NCI-H1105 treated with DMSO at 0.1 percent for 48 hours (cell line): Measurements from ENCODE around the gene RAB31.
"Not testable (repeated sequence)": the region's sequence is repeated elsewhere in the genome, so short reads cannot be mapped to it uniquely, and the experiment has no call there.

ENCODE experiments used
- DNase-seq: peaks from one replicate; lab custom pipeline; 2025; lab: John Stamatoyannopoulos, UW

Gene RAB31, protein sequence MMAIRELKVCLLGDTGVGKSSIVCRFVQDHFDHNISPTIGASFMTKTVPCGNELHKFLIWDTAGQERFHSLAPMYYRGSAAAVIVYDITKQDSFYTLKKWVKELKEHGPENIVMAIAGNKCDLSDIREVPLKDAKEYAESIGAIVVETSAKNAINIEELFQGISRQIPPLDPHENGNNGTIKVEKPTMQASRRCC

GRCh38 chr18:9708057-9708433 lies at the start of gene RAB31:
TSS of gene RAB31 (plus strand) at chr18:9708301. CDS start at chr18:9708406, 105 bp downstream.
- no peak for DNase-seq

DNA sequence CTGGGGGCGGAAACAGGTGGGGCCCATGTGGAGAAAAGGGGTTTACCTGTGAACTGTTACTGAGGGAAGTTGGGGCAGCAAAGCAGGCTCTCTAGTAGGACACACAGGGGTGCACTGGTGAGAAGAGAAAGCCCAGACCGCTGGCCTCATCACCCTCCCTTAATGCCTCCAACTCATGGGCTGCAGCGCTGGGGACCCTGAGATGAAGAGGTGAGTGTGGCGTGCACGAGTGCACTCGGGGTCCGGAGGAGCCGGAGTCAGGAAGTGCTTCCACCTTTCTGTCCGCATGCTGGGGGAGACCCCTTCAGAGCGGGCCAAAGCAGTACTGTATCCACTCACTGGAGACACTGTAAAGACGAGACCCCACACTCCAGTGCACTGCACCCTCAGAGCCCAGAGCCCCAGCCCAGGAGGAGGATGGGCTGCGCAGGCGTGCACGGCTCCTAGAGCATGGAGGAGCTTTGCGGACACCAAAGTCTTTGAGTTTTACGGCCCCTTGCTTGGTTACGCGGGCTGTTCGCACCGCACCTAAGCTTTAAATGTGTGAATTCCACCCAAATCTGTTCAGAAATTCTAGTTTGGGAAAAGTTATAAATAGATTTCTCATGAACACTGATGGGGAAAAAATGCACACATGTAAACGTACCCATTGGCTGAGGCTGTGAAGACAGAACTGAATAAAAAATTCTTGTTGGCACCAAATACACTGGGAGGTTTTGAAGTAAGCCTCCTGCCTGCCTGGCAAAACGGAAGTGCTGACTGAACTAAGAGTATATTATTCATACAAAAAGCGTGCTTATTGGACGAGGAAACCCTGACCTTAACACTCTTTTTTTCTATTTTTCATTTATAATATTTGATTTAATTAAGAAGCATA lies 48.4 kb upstream of the RAB31 start:
- no peak for DNase-seq

DNA sequence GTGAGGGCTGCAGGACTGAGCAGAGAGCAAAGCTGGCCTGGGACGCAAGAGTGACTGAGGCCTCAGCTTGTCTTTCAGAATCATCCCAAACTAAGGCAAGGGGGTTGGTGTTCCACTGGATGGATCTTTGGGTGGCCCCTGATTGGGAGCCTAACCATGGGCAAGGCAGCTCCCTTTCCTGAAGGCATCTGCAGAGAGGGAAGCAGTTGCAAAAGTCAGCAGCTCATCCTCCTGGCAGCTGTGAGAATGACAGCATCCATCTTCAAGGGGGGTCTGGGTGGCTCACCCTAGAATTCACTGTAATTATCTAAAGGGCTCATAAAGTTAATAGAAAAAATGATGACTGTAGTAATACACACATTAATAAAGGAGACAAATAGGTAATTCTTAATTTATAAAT lies 46.5 kb upstream of the RAB31 start:
- no peak for DNase-seq

GRCh38 chr18:9663377-9663776 lies 44.7 kb upstream of the RAB31 start:
- no peak for DNase-seq

DNA sequence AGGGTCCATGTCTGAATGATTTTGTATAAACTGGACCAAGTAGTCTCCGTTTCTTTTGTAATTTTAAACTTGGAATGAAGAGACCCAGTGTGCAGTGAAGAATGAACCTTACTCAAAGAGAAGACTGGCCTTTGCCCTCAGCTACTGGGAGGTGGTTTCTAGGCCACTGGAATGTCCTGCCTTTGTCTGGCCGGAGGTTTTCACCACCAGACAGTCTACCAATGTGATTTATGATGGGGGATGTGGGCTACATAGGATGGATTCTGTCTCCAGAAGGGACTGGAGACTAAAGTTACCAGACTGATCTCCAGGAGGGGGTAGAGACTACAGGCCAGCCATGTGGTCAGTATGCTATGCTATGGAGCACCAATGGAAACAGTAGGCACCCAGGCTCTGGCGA lies 42.8 kb upstream of the RAB31 start:
- no peak for DNase-seq

GRCh38 chr18:9666548-9666947 lies 41.6 kb upstream of the RAB31 start:
- DNase-seq: no peak

- no peak for DNase-seq
Observed at GRCh38 chr18:9669016-9669415, 39.1 kb upstream of the RAB31 start.

DNA sequence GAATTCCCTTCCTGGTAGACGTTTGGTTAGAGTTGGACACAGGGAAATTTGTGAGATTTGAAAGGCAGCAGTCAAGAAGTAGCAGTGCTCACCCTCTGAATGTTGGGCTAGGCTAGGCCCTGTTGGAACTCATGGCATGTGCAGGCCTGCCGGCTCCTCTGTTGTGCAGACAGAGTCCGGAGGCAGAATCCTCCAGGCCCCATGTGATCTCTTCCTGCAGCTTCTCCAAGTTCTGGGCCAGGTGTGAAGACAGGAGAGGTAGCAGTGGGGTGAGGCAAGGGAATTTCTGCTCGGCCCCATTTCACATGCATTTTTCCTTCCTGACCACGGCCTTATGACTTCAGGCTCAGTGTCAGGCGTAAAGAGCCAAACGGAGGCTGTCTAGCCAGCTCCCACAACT lies 36.9 kb upstream of the RAB31 start:
- DNase-seq: no peak

GRCh38 chr18:9673296-9674251 lies 34.5 kb upstream of the RAB31 start:
- no peak for DNase-seq

DNA sequence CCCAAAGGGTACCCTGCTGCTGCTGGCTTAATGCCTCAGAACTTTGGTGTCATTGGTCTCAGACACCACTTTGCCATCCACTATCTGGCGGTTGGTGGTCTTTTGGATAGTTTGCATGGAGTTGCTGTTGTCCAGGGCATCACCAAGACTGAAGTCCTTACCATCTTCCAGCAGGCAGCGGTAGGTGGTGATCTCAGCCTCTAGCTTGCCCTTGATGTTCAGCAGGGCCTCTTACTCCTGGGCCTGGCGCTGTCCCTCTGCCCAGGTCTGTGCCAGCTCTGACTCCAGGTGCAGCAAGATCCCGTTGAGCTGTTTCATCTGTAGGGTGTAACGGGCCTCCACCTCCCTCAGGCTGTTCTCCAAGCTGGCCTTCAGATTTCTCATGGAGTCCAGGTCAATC lies 29.9 kb upstream of the RAB31 start:
- DNase-seq: not testable (repeated sequence)

DNA sequence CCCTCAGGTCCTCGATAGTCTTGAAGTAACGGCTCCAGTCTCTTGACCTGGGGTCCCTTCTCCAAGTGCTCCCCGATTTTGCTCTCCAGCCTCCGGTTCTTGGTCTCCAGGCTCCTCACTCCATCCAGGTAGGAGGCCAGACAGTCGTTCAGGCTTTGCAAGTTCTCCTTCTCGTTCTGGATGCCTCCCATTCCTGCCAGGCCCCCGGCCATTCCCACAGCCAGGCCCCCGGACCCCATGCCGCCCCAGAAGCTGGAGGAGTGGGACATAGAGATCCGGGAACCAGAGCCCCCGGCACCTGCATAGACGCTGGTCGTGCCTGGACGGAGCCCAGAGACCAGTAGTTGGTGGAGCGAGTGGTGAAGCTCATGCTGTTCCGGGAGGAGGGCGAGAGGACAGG lies 29.0 kb upstream of the RAB31 start:
- DNase-seq: no peak

- no peak for DNase-seq
Observed at GRCh38 chr18:9681217-9681616, 26.9 kb upstream of the RAB31 start.

DNA sequence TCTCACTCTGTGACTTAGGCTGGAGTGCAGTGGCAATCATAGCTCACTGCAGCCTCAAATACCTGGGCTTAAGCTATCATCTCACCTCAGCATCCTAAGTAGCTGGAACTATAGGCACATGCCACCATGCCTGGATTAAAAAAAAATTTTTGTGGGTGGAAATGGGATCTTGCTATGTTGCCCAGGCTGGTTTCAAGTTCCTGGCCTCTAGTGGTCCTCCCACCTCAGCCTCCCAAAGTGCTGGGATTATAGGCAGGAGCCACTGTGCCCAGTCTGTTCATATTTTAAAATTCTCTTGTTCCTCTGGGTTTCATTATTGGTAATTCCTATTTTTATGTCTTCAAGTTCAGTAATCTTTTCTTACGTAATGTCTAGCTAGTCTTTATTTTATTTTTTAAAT lies 25.5 kb upstream of the RAB31 start:
- no peak for DNase-seq

DNA sequence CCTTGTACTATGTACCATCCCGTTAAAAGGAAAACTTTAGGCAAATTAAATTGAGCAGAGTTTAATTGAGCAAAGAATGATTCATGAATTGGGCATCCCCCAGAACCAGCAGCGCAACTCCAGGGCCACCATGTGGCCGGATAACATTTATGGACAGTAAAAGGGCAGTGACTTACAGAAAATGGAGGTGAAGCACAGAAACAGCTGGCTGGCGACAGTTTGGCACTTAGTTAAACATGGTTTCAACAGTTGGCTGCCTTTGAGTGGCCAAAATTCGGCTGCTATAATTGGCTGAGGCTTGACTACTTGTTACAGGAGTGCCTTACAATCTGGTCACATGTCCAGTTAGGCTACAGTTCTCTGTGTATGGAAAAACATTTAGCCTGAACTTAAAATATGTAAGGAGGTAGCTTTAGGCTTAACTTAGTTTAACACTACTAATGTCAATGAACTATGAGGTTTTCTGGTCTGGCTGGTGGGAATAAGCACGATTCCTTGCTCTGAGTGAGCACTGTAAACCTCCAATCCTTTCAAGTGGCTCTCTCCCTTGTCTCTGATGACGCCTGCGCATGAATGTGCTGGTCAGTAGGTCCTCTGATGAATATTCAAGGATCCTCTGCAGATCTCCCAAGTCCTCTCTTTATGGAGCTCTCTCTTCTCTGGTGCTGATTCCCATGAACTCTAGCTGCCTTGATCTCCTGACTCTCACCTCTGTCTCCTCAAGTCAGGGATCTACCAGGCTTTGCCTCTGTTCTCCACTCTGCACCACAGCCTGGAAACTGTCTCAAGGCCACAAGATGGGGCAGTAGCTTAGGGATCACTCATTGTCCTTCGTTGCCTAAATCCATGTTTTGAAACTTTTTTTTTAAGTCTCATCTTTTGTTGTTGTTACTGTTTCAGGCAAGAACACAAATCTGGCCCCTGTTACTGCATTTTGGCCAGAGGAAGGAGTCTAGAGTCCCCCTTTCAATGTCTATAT lies 24.4 kb upstream of the RAB31 start:
- DNase-seq: no peak

DNA sequence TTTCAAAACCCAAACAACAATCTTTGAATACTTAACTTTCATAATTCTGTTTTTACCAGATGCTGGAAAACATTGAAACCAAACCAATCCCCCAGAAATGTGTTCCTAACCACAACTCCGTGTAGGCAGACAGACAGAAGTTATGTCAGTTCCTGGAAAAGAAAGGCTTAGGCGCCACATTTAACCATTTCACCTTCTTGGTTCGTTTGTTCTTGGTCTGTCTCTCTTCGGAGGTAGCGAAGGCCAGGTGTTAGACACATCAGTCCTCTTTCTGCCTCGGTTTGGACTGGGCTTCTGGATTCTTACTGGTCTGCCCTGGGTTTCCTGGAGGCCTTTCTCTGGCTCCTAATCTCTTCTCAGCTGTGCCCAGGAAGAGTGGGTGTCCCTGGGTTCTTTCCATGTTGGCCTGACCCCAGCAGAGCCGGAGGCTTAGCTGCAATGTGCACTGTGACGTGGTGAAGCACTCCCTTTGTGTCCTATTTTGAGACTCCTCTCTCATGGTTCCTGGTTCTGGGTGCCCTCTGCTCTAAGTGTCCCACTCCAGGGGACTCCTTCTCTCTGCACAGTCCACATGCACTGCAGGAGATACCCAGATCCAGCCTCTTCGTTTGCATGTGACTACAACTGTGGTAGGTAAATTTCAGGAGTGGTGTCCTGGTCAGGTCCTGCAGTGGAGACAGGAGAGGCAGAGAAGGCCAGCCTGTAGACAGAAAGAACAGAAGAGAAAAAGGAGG lies 23.1 kb upstream of the RAB31 start:
- DNase-seq: no peak

DNA sequence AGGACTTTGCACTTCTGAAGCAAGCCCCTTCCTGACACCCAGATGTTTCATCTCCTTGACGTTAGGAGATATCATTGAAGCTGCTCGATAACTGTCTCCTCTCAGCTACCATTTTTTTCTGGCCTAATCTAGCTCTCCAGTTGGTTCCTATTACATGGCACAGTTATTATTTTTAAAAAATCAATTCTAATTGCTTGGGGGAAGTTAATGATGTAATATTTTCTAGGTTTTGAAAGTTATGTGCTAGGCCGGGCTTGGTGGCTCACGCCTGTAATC lies 22.5 kb upstream of the RAB31 start:
- DNase-seq: no peak

DNA sequence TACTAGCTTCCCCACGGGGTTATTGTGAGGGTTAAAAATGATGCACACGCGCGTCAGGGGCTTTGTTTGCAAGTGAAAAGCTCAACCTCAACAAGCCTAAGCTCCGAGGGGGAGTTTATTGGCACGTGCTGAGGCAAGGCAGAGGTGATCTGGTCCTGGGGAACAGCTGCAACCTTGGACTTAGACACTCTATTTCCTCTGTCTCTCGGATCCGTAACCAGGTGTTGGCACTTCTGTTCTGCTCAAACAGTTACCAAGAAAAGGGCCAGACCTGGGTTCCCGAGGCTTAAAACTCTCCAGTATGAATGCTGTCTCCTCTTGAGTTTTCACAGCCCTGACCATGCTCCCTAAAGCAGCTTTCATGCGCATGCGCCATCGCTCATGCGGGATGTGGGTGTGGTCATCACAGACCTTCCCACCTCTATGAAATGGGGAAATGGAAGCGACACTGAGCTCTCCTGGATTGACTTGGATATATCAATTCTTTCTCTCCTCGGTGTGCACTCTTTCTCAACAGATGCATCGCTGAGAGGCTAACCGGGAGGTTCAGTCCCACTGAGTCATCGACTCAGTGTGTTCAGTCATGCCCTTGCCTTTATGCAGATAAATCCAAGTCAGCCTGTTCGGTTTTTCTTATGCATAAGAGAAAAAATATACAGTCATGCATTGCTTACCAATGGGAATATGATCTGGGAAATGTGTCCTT lies 19.9 kb upstream of the RAB31 start:
- no peak for DNase-seq

DNA sequence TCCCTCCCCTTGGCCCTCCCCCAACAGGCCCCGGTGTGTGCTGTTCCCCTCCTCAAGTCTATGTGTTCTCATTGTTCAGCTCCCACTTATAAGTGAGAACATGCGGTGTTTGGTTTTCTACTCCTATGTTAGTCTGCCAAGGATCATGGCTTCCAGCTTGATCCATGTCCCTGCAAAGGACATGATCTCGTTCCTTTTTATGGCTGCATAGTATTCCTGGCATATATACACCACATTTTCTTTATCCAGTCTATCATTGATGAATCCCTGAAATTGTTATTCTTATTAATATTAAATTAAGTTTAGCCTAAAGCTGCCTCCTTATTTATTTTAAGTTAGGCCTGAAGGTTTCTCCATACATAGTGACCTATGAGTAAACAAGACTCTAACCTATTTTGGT lies 18.8 kb upstream of the RAB31 start:
- no peak for DNase-seq

- no peak for DNase-seq
Observed at GRCh38 chr18:9690418-9691188, 17.5 kb upstream of the RAB31 start.

DNA sequence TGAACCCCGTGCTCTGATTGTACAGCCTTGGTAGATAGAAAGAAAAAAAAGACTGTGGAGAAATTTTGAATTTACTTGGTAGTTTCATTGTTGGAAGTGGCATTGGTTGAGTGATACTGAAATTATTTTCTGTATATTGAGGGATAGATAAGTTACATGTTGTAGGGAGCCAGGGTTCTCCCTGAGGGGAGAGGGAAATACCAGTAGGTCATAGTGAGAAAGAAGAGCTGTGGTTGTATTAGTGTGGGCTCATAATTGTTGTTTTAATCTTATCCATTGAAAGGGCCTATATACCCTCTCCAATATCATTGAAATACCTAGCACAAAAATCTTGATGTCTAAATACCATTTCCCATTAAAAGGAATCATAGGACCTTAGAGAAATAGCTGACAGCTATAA lies 16.9 kb upstream of the RAB31 start:
- no peak for DNase-seq
